Type B pancreatic cell (in vitro differentiated cells): ENCODE data around the gene RAB23. TPM values are rescaled to one million over a fixed set of nuclear protein-coding genes. Genes with fewer than 3 reads are reported as not detected.

Experiments
- DNase-seq: peaks from one replicate; pipeline ENCODE4 v3.0.0; 2021; ENCODE audit warnings: mixed read lengths; ENCODE audit not compliant: unreplicated experiment; ENCODE audit errors: extremely low spot score
- H3K27ac Mint-ChIP-seq: 2 replicates; pipeline ENCODE4 v1.8.0; 2021; ENCODE audit warnings: mild to moderate bottlenecking, mixed read lengths
- H3K27me3 Mint-ChIP-seq: 2 replicates; pipeline ENCODE4 v1.8.0; 2021; ENCODE audit warnings: mixed read lengths
- H3K36me3 Mint-ChIP-seq: 2 replicates; pipeline ENCODE4 v1.8.0; 2021; ENCODE audit warnings: mixed read lengths
- H3K4me1 Mint-ChIP-seq: one replicate; pipeline ENCODE4 v1.8.0; 2021; ENCODE audit warnings: mixed read lengths; ENCODE audit not compliant: unreplicated experiment
- H3K4me3 Mint-ChIP-seq: 2 replicates; pipeline ENCODE4 v1.8.0; 2021; ENCODE audit warnings: mild to moderate bottlenecking, mixed read lengths
- H3K9me3 Mint-ChIP-seq: 2 replicates; pipeline ENCODE4 v1.8.0; 2021; ENCODE audit warnings: mixed read lengths
- total RNA-seq: library from RNA; stranded (reverse); gene quantifications from 2 replicates; pipeline ENCODE4 v1.2.1, GENCODE V29; 2021; ENCODE audit warnings: low replicate concordance
- TF ChIP-seq, protein P1 (sequence below): fragments of 200-600 bp; sonication (generic); conservative IDR thresholded peaks from 2 replicates; pipeline ENCODE4 v1.5.0; 2021; ENCODE audit warnings: antibody characterized with exemption, mild to moderate bottlenecking

RAB23 gene
- total RNA-seq, 1 donor from 2014 or later = 17.4 TPM

DNA sequence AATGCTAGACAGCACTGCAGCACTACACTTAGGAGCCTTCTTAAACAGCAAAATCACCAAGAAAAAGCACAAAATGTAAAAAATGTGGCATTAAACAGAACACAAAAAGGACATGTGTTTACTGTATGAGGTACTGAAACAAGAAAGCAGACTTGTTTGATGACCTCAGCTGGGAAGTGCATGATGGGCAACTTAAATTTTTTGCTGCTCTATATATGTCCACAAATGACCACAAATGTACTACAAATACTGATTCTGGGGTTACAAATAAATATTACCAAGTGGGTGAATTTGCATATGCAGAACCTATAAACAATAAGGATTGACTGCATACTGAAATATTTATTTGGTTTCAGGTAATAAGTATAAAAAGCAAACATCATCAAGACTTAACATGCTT lies 13.1 kb downstream of the RAB23 start:
- TF ChIP-seq, protein P1, sequence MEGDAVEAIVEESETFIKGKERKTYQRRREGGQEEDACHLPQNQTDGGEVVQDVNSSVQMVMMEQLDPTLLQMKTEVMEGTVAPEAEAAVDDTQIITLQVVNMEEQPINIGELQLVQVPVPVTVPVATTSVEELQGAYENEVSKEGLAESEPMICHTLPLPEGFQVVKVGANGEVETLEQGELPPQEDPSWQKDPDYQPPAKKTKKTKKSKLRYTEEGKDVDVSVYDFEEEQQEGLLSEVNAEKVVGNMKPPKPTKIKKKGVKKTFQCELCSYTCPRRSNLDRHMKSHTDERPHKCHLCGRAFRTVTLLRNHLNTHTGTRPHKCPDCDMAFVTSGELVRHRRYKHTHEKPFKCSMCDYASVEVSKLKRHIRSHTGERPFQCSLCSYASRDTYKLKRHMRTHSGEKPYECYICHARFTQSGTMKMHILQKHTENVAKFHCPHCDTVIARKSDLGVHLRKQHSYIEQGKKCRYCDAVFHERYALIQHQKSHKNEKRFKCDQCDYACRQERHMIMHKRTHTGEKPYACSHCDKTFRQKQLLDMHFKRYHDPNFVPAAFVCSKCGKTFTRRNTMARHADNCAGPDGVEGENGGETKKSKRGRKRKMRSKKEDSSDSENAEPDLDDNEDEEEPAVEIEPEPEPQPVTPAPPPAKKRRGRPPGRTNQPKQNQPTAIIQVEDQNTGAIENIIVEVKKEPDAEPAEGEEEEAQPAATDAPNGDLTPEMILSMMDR = no peak
- Mint-ChIP-seq H3K4me3 (no peak overlapping the region), H3K9me3 (no peaks in the 10 kb centered on the region), H3K36me3 (peaks cover 21% of the 10 kb centered on the region), H3K4me1 (peaks cover 21% of the 10 kb centered on the region), H3K27ac (no peak overlapping the region), H3K27me3 (no peaks in the 10 kb centered on the region)
- no peak for DNase-seq

DNA sequence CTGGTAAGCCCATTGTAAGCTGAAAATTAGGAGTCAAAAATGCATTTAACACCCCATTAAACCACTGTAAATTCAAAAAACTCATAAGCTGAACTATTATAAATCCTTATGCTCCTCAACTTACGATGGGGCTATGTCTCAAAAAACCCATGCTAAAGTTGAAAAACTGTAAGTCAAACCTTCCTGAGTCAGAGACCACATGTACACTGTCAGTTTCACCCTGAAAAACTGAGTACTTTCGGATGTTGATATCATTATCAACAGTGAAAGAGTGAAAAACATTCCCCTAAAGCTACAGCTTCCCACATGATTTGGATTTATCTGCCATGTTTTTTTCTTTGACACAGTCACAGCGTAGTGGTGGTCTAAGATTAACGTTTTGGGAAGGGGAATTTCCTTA lies 14.2 kb downstream of the RAB23 start:
- H3K4me1 Mint-ChIP-seq = peaks cover 21% of the 10 kb centered on the region

DNA sequence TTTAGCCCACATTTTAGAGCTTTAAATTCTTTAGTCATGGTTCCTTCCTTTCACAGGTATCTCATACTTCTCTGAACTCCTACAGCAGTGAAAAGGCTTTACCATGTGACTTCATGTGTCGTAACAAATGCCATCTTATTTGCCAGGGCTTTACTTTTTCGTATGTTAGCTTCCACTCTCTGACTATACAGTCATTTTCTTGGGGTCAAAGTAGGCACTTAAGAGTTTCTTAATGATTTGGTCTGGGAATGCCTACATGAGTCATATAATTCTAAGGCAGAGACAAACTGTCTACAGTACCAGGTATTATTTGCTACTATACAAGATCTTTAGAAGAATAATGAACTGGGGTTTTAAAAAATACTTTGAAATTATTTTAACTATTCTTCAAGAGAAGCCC lies 15.0 kb downstream of the RAB23 start:
- no peak overlapping the region for H3K4me3 Mint-ChIP-seq
- H3K27me3 Mint-ChIP-seq = no peaks in the 10 kb centered on the region

More for the DNA sequence above, 14.2 kb downstream of the RAB23 start:
- DNase-seq = no peak
- Mint-ChIP-seq H3K4me3 (no peak overlapping the region), H3K27ac (no peak overlapping the region), H3K9me3 (no peaks in the 10 kb centered on the region), H3K36me3 (peaks cover 18% of the 10 kb centered on the region), H3K27me3 (no peaks in the 10 kb centered on the region)
- TF ChIP-seq, protein P1 = no peak

DNA sequence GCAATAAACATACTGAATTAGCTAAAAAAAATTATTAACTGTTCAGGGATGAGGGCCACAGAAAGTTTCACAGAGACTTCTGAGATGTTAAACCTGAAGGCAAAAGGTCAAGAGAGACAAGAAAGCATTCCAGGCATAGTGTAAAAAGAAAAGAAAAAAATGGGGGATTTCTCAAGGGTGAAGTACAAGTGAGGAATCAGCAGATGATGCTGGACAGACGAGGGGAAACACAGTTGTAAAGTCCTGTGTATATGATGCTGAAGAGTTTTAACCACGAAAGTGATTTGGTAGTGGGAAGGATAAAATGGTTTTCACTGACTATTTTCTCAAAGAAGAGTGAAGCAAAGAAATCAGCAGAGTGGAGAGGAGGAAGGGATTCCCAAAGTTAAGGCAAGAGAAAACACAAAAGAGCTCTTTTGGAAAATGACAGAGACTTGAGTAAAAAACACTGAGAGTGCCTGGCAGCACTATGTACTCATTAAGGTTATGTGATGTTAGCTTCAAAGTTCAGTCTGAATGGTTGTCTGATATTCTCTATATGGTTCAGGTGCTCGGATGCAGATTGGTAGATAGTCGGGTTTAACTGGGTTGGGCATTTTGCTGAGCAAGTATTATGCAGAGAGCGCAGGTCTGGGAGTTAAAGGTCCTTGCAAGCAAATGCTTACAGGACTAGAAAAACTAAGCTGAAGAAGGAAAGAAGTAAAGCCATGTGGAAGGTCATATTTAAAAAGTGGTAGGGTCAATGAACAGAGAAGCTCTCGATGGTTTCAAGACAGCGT lies 16.4 kb downstream of the RAB23 start:
- Mint-ChIP-seq H3K27ac (no peak overlapping the region), H3K4me1 (peaks cover 12% of the 10 kb centered on the region), H3K4me3 (no peak overlapping the region), H3K36me3 (peaks cover 21% of the 10 kb centered on the region), H3K27me3 (no peaks in the 10 kb centered on the region), H3K9me3 (no peaks in the 10 kb centered on the region)
- TF ChIP-seq, protein P1 = no peak
- no peak for DNase-seq

More for the DNA sequence above, 15.0 kb downstream of the RAB23 start:
- TF ChIP-seq, protein P1 = no peak
- Mint-ChIP-seq H3K4me1 (peaks cover 19% of the 10 kb centered on the region), H3K27ac (no peak overlapping the region), H3K36me3 (peaks cover 18% of the 10 kb centered on the region), H3K9me3 (no peaks in the 10 kb centered on the region)
- DNase-seq = no peak

DNA sequence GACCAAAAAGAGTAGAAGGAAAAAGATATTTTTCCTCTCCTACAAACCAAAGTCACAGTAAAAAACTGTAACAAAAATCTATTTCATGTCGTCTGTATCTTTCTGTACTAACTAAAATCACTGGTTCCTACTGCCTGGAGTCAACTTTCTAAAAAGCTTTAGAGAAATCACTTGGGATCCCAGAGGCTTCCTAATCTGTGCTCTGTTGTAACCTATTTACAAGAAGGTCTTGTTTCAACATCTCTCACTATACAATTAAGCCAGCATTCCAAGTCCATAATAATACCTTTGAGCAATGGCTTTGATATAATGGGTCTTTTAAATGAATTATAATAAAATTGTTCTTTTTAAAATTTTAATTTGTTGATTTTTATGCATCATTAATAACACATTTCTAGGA lies 20.4 kb downstream of the RAB23 start:
- no peak overlapping the region for H3K27ac Mint-ChIP-seq
- no peak for DNase-seq
- no peak overlapping the region for H3K4me3 Mint-ChIP-seq
- H3K36me3 Mint-ChIP-seq = peaks cover 13% of the 10 kb centered on the region
- H3K27me3 Mint-ChIP-seq = no peaks in the 10 kb centered on the region
- H3K9me3 Mint-ChIP-seq = no peaks in the 10 kb centered on the region
- H3K4me1 Mint-ChIP-seq = peaks cover 12% of the 10 kb centered on the region
- TF ChIP-seq, protein P1 = no peak
